NCI-H2196 treated with DMSO at 0.1 percent for 48 hours (cell line): ENCODE measurements around the gene HBP1.
"Not testable (repeated sequence)": the region's sequence is repeated elsewhere in the genome, so short reads cannot be mapped to it uniquely, and the experiment has no call there.

Source experiments
- DNase-seq: peaks from one replicate; lab custom pipeline; 2025; ENCODE audit not compliant: unreplicated experiment; lab: John Stamatoyannopoulos, UW

Gene HBP1

DNA sequence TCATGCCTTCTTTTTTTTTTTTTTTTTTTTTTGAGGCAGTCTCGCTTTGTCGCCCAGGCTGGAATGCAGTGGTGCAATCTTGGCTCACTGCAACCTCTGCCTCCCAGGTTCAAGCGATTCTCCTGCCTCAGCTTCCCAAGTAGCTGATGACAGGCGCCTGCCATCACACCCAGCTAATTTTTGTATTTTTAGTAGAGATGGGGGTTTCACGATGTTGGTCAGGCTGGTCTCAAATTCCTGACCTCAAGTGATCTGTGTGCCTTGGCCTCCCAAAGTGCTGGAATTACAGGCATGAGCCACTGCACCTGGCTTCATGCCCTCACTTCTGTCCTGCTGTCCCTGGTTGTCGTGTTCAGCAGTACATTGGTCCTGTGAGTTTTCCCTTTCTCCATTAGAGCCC lies 52.0 kb downstream of the HBP1 start:
- not testable (repeated sequence) for DNase-seq

DNA sequence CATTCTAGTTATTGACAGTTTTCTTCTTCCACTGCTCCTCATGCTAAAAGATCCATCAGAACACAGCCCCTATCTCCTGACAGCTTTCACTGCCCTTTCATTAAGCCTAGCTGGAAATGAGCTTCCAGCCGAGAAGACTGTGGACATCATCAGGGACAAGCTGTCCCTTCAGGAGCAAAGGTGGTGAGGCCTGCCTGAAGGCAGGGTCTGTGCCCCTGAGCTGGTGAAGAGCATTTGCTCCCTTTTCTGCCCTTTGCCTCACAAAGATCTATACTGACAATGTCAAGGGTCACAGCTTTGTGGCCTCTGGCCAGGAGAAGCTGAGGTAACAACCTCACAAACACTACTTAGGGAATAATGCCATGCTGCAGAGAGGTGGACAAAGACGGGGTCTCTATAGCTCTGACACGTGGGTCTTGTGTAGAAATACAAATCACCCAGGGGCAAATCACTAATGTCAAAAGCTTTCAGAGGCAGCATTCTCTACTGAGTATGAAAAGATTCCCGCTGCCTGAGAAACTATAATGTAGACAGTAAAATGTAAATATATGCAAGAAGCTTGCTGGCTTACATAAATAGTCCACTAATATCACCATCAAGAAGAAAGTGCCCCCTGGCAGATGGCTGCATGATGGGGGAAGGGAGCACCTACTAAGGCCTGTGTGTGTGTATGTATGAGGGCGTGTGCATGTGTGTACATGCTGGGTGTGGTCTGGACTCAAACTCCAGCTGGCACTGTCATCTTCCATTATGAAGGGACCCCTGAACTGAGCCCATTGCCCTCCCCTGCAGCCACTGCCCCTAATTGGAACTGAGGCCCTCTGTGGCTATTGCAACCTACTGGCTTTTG lies 55.8 kb downstream of the HBP1 start:
- no peak for DNase-seq

DNA sequence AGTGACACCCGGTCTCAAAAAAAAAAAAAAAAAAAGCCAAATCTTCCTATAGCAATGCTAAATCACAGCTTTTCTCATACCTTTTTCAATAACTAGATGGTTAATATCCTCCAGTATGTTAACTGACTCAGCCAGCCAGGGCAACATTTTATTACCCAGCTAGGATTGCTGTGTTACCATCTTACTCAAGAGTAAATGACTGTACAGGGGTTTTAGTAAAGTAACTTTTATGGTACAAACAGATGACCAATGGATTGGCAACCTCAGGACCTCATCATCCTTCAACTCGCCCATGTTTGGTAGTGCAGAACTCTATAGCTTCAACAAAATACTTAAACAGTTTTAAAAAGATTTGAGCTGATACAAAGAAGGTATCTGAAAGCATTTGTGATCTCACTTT lies 59.5 kb downstream of the HBP1 start:
- no peak for DNase-seq

DNA sequence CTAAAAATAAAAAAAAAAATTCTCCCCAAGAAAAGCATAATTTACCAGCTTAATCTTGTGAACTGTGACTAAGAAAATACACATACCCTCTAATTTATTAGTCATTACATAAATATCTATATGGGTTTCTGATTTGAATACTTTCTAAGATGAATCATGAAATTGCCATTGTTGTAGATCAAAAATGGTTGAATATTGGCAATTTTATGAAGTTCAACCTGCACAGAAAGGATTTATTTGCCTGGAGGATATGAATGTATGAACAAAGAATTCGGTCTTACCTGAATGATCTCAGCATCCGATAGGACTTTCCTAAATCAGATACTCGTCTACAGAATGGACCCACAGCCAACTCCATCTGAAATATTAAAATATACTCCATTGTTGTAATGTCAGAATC lies 61.5 kb downstream of the HBP1 start:
- no peak for DNase-seq

DNA sequence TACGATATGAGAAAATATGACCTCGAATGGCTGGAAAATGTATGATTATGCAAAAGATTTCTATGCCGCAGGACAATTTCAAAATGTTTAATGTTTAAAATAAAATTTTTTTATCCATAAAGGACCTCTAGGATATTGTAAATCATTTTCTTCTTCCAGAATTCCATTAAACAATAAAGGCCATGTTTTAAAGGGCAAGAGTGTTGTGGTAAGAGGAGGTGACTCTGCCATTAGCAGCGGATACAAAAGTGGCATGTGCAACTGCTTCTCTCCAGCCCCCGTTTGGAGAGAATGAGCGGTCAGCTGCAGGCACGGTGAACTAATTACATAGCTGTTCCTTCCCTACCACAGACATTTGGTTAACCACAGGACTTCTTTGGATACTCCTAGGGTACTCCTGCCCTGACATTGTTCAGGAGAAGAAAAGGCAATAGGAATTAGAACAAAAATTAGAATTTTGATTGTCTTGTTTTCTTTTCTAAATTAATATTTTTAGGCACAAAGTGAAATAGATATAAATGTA lies 63.8 kb downstream of the HBP1 start:
- no peak for DNase-seq

DNA sequence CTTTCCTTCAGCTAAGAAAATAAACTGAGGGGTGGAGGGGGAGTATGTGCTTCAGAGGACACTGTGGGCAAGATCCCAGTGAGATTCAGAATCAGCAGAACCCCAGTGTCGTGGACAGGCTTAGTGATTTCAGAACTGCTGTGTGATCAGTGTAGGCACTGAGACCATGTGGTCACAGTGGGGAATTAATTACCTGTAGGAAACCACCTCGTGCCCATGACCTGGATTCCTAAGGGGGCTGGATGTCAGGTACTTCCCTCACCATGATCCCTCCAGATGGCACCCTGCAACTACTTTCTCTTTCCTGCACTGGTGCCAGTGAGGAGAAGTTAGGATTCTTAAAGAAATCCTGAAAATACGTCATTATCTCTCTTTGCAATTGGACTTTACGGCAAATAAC lies 64.4 kb downstream of the HBP1 start:
- no peak for DNase-seq

DNA sequence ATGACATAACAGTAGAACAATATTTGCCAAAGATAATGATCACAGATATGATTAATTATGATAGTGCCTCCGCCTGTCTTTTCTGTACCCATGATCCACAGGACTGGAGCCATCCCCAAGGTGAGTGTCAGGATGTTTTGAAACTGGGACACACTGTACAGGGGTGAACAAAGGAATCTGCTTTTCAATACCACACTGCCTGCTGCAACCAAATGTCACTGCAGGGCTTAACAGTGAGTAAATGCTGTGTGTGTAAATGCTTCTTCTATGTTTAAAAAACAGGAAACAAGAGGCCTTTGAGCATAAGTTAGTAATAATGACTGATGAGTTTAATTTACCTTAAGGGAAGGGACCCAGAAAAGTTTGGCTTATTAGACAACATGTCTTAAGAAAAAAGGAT lies 65.2 kb downstream of the HBP1 start:
- no peak for DNase-seq

DNA sequence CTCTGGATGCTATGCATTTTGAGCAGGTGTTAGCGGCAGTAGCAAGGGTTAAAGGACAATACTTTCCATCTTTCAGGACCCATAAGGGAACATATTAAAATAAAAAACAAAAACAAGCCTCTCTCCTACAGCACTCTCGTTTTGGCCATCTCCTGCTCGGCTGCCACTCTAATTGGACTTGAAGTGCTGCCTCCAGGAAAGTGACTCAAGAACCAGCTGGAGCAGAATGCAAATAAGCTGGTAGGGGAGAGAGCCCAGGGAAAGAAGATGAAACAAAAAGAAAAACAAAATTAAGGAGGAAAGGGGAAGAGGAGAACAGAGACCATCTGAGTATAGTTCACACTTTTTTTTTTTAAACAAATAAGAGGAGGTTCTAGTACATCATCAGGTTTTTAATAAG lies 65.6 kb downstream of the HBP1 start:
- DNase-seq, result no peak

DNA sequence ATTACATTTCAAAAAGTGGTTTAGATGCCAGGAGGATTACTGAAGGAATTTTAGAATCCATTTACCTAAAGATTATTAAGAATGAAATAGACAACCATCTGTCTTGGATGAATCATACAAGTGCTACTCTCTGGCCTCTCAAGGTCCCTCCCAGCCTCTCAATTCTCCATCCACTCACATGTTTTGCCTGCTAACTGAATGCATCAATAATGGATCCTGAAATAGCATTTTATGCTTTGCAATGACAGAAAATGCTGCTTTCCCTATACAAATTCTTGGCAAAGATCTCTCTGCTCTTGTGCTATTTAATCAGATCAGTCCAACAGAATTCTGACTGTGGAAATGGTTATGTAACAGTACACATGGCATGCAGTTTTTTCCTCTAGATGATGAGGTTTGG lies 68.1 kb downstream of the HBP1 start:
- DNase-seq, result no peak

DNA sequence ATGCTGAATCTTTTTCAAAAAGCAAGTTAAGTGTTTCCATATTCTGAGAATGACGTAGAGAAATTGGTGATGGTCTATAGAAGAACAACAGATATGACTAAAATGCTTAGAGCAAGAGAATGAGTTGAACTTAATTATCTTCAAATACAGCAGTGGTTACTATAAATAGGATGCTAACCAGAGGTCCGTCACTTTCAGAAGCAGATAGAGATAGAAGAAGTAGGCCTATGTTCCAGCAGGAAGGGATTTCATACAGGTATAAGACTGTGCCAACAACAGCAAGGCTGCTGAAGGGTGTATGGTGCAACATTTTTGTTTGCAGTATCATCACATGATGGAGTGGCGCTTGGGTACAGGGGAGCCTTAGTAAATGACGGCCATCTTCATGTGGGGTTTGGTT lies 68.6 kb downstream of the HBP1 start:
- no peak for DNase-seq

DNA sequence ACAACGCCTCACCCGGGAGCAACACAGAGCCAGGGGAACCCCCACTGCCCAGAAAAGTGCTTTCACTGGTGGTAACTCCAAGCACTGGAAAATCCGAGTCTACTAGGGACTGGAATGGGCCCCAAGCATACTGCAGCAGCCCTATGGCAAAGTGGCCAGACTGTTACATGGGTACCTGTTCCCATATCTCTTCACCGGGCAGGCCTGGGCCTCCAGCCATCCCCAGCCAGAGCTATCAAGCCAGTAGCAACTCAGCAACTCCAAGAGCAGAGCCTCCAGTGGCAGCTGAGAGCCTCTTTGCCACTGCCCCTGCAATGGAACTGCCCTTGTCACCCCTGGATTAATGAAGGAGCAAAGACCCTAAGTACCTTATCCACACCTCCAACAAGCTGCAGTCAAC lies 73.5 kb downstream of the HBP1 start:
- DNase-seq, result no peak

DNA sequence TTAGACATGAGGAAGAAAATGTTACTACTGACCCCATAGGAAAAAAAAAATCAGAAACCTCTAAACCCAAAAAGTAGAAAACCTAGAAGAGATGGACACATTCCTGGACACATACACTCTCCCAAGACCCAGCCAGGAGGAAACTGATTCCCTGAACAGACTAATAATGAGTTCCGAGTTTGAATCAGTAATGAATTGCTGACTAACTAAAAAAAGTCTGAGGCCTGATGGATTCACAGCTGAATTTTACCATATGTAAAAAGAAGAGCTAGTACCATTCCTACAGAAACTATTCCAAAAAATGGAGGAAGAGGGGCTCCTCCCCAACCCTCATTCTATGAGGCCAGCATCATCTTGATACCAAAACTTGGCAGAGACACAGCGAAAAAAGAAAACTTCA lies 75.8 kb downstream of the HBP1 start:
- no peak for DNase-seq

DNA sequence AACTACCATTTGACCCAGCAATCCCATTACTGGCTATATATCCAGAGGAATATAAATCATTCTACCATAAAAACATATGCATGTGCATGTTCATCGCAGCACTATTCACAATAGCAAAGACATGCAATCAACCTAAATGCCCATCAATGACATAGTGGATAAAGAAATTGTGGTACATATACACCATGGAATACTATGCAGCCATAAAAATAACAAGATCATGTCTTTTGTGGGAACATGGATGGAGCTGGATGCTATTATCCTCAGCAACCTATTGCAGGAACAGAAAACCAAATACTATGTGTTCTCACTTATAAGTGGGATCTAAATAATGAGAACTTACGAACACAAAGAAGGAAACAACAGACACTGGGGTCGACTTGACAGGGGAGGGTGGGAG lies 78.0 kb downstream of the HBP1 start:
- not testable (repeated sequence) for DNase-seq

DNA sequence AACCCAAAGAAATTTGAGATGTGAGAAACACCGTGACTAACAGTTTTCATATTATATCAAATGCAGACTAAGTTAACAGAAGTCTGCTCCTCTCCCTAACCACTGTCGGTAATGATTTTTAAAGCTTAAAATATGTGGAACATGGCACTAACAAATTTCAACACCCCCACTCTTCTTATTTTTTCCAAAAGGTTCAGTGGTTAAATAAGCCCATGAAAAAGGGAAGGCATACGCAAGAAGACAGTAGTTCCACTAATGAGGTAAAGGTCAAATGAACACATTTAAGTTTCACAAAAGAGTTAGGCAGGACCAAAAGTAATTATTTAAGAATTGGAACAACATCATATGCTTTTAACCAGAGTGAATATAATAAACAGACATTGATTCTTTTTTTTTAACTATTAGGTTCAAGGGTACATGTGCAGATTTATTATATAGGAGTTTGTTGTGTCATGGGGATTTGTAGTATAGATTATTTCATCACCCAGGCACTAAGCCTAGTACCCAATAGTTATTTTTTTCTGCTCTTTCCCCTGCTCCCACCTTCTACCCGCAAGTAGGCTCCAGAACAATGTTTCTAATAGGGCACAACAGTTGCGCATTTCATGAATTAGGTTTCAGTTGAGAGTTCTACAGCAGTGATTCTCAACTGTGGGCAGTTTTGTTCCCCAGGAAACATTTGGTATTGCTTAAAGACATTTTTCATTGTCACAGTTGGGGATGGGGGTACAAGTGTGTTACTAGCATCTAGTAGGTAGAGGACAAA lies 79.9 kb downstream of the HBP1 start:
- DNase-seq, result no peak

DNA sequence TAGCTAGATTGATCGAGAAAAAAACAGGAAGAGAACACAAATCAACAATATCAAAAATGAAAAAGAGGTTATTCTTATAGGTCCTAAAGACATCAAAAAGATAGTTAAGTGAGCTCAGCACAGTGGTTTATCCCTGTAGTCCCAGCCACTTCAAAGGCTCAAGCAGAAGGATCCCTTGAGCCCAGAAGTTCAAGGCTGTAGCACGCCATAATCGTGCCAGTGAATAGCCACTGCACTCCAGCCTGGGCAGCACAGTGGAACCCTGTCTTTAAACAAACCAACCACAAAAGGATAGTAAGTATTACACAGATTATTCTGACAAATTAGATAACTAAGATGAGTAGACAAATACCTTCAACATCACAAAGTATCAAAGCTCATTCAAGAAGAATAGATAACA lies 83.2 kb downstream of the HBP1 start:
- no peak for DNase-seq
